Esophagus squamous epithelium (tissue), 4 donors: Measurements from ENCODE around the gene ZBTB48.

Experiments
- POLR2A ChIP-seq, 4 donors: fragments of 450-650 bp; IDR thresholded peaks; one replicate each; pipeline ENCODE4 v1.6.1; 2017; ENCODE audit warnings: antibody characterized with exemption in 4 of 4, mild to moderate bottlenecking in 4 of 4, moderate library complexity in 3 of 4
- TF ChIP-seq, protein P1 (sequence below), 6 experiments: fragments of 450-650 bp in 4 of 6; fragments of 200-600 bp in 2 of 6; sonication (generic) in 2 of 6; IDR thresholded peaks; one replicate each; pipeline ENCODE4 v1.5.1; 2016 to 2019; ENCODE audit warnings: antibody characterized with exemption in 6 of 6, mild to moderate bottlenecking in 4 of 6, moderate library complexity in 4 of 6

DNA sequence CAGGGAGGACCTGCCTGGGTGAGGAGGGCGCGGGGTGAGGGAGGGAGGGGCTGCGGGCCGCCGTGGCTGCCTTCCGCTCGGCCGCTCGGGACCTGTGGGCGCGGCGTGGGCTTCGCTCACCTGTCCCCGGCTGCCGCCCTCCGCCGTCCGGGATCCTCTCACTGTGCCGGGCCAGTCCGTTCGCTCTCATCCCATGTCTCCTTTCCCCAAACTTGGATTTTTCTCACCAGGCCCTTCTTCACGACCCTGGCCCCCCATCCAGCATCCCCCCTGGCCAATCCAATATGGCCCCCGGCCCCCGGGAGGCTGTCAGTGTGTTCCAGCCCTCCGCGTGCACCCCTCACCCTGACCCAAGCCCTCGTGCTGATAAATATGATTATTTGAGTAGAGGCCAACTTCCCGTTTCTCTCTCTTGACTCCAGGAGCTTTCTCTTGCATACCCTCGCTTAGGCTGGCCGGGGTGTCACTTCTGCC lies 362 bp downstream of the ZBTB48 start:
- TF ChIP-seq POLR2A (IDR thresholded peaks at IDR 0.05): no peak
- TF ChIP-seq, protein P1, sequence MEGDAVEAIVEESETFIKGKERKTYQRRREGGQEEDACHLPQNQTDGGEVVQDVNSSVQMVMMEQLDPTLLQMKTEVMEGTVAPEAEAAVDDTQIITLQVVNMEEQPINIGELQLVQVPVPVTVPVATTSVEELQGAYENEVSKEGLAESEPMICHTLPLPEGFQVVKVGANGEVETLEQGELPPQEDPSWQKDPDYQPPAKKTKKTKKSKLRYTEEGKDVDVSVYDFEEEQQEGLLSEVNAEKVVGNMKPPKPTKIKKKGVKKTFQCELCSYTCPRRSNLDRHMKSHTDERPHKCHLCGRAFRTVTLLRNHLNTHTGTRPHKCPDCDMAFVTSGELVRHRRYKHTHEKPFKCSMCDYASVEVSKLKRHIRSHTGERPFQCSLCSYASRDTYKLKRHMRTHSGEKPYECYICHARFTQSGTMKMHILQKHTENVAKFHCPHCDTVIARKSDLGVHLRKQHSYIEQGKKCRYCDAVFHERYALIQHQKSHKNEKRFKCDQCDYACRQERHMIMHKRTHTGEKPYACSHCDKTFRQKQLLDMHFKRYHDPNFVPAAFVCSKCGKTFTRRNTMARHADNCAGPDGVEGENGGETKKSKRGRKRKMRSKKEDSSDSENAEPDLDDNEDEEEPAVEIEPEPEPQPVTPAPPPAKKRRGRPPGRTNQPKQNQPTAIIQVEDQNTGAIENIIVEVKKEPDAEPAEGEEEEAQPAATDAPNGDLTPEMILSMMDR (IDR thresholded peaks at IDR 0.05): no peak
